GM23248 (cell line): ENCODE results near the gene RIPK3. TPM values are rescaled to one million over a fixed set of nuclear protein-coding genes. Genes with fewer than 3 reads are reported as not detected.

Source experiments
- DNase-seq: peaks from one replicate; pipeline ENCODE4 v3.0.0-alpha.2; 2015
- H2AFZ ChIP-seq: fragments of 200-600 bp; sonication (generic); 2 replicates; pipeline ENCODE4 v1.6.1; 2016; ENCODE audit warnings: antibody characterized with exemption
- H3F3A ChIP-seq: fragments of 200-600 bp; sonication (generic); 2 replicates; pipeline ENCODE4 v1.6.1; 2016; ENCODE audit warnings: mild to moderate bottlenecking, antibody characterized with exemption, mixed run types; ENCODE audit not compliant: insufficient read depth
- H3K27ac ChIP-seq: fragments of 200-600 bp; sonication (generic); 2 replicates; pipeline ENCODE4 v1.5.1; 2016; ENCODE audit warnings: mild to moderate bottlenecking
- H3K27me3 ChIP-seq: fragments of 200-600 bp; sonication (generic); replicated peaks from 2 replicates; pipeline ENCODE4 v1.6.1; 2016; ENCODE audit warnings: mild to moderate bottlenecking; ENCODE audit not compliant: insufficient read depth
- H3K36me3 ChIP-seq: fragments of 200-600 bp; sonication (generic); 2 replicates; pipeline ENCODE4 v1.6.1; 2016; ENCODE audit warnings: low read depth, mild to moderate bottlenecking
- H3K4me1 ChIP-seq: fragments of 200-600 bp; sonication (generic); 2 replicates; pipeline ENCODE4 v1.6.1; 2016; ENCODE audit warnings: mild to moderate bottlenecking; ENCODE audit not compliant: insufficient read depth
- H3K4me2 ChIP-seq: fragments of 200-600 bp; sonication (generic); one replicate; pipeline ENCODE4 v1.6.1; 2016; ENCODE audit warnings: mild to moderate bottlenecking; ENCODE audit not compliant: unreplicated experiment
- H3K4me3 ChIP-seq: fragments of 200-600 bp; sonication (generic); 2 replicates; pipeline ENCODE4 v1.5.1; 2016; ENCODE audit warnings: mild to moderate bottlenecking
- H3K79me2 ChIP-seq: fragments of 200-600 bp; sonication (generic); 2 replicates; pipeline ENCODE4 v1.6.1; 2016; ENCODE audit warnings: mild to moderate bottlenecking; ENCODE audit not compliant: insufficient read depth
- H3K9ac ChIP-seq: fragments of 200-600 bp; sonication (generic); 2 replicates; pipeline ENCODE4 v1.6.1; 2016; ENCODE audit warnings: mild to moderate bottlenecking
- H3K9me2 ChIP-seq: fragments of 200-600 bp; sonication (generic); 2 replicates; pipeline ENCODE4 v1.6.1; 2016; ENCODE audit warnings: mixed run types, mild to moderate bottlenecking, moderate library complexity; ENCODE audit not compliant: insufficient read depth
- H3K9me3 ChIP-seq: fragments of 200-600 bp; sonication (generic); one replicate; pipeline ENCODE4 v1.6.1; 2017; ENCODE audit warnings: low read depth
- H4K20me1 ChIP-seq: fragments of 200-600 bp; sonication (generic); 2 replicates; pipeline ENCODE4 v1.6.0; 2016; ENCODE audit not compliant: insufficient read depth
- EZH2 ChIP-seq: fragments of 200-600 bp; sonication (generic); IDR thresholded peaks from 2 replicates; pipeline ENCODE4 v1.6.1; 2018; ENCODE audit warnings: antibody characterized with exemption, mild to moderate bottlenecking; ENCODE audit not compliant: insufficient read depth, poor library complexity, severe bottlenecking
- EZH2phosphoT487 ChIP-seq: fragments of 200-600 bp; sonication (generic); IDR thresholded peaks from 2 replicates; pipeline ENCODE4 v1.6.1; 2018; ENCODE audit warnings: antibody characterized with exemption, moderate library complexity, mild to moderate bottlenecking, low read depth; ENCODE audit not compliant: insufficient read depth
- WGBS, 2 experiments: methylation state at CpG; one replicate each; pipeline ENCODE4 v1.1.6; 2015 to 2017; ENCODE audit warnings: low lambda C conversion rate in 2 of 2, low coverage in 1 of 2; ENCODE audit errors: missing lambda C conversion rate in 2 of 2; 5-methylcytosine and 5-hydroxymethylcytosine counted together
- in situ Hi-C: fragments of 300-500 bp; cut with MboI; formaldehyde crosslinking; loops from 2 replicates; pipeline ENCODE4 v1.15.0; 2020
- polyA plus RNA-seq: library from polyadenylated mRNA; unstranded; fragments of >200 nt; fragmentation: Nextera tagmentation; extraction: Ambion mirVana; gene quantifications from 2 replicates; pipeline ENCODE4 v1.2.1, GENCODE V29; 2016
- total RNA-seq: library from RNA; depleted of rRNA; stranded (reverse); fragments of >200 nt; shearing (Covaris generic); gene quantifications from 2 replicates; pipeline ENCODE4 v1.2.3, GENCODE V29; 2014

RIPK3 gene
- total and polyA plus RNA-seq, 2 experiments from 2014 or later, result 2.2 to 5.1 TPM

DNA sequence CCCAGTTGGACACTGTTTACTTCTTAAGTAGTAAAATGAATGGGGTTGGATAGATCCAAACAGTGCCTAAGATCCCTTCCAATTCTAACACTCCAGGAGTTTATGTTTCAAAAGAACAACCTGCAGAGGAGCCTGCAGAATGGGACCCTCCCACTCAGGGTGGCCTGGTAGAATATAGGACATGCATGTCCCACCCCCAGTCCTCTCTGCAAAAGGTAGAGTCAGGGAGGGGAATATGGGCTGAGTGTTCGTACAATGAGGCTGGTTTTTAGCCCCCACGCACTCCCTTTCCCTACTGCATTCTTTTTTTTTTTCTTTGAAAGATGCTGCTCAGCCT is 47.2 kb upstream of the RIPK3 start:
- Histone ChIP-seq H3K9me2 (no peaks in the 10 kb centered on the region), H3K79me2 (no peaks in the 10 kb centered on the region), H3K4me1 (no peaks in the 10 kb centered on the region), H3K27ac (no peak overlapping the region), H3K27me3 (no peaks in the 10 kb centered on the region), H3K4me3 (no peak overlapping the region), H4K20me1 (no peaks in the 10 kb centered on the region), H3K4me2 (no peak overlapping the region), H3K36me3 (no peaks in the 10 kb centered on the region), H2AFZ (no peak overlapping the region), H3K9me3 (no peaks in the 10 kb centered on the region), H3K9ac (no peak overlapping the region), H3F3A (no peaks in the 10 kb centered on the region)
- no peak for DNase-seq
- WGBS, 2 experiments, result 88 to 95% methylated on average over 2 of the region's 2 CpGs
- in situ Hi-C loops, result no loop called here
- TF ChIP-seq EZH2, result no peak
- TF ChIP-seq EZH2phosphoT487, result no peak

DNA sequence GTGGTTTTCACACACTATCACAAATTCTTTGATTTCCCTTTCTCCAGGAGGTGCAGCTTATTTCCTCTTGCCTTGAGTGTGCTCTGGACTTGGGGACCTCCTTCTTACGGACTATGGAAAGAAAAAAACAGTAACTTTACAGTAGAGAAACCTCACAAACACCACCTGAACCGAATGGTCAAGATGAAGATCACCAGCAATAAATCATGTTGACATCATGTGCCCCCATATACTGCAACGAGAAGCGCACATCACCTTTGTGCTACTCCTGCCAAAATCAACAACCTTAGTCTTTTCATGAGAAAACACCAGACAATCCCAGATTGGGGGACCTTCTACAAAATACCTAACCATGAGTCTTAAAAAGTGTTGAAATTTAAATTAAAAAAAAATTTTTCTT is 45.7 kb upstream of the RIPK3 start:
- no peak for DNase-seq
- in situ Hi-C loops, result no loop called here

DNA sequence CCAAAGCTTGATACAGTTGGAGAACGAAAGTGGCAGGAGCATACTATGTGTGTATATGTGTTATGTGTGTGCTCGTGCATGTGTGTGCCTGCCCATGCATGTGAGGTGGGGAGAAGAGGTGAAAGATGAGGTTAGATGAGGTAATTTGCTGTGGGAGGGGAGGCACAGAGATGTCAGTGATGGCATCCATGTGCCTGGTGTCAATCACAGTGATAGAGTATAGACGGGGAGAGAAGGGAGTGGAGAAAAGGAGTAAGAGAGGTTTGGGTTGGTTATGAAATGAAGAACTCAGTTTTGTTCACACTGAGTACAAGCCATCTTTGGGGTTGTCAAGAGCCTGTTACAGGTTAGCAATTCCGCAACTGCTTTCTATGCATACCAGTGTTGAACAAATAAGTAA is 44.4 kb upstream of the RIPK3 start:
- TF ChIP-seq EZH2 (no peak), EZH2phosphoT487 (no peak)
- Histone ChIP-seq H3K4me1 (no peaks in the 10 kb centered on the region), H3K9ac (no peak overlapping the region), H3K36me3 (no peaks in the 10 kb centered on the region), H3K4me3 (no peak overlapping the region), H3K27ac (no peak overlapping the region), H2AFZ (no peak overlapping the region), H3K4me2 (no peak overlapping the region), H3K9me3 (no peaks in the 10 kb centered on the region), H3F3A (no peaks in the 10 kb centered on the region), H4K20me1 (no peaks in the 10 kb centered on the region), H3K9me2 (no peaks in the 10 kb centered on the region), H3K27me3 (no peaks in the 10 kb centered on the region), H3K79me2 (no peaks in the 10 kb centered on the region)
- DNase-seq, result no peak
- 71 to 74% methylated on average over 4 of the region's 4 CpGs for WGBS, 2 experiments
- in situ Hi-C loops, result no loop called here

More for the DNA sequence above, 45.7 kb upstream of the RIPK3 start:
- no peak overlapping the region for H3K27ac ChIP-seq
- TF ChIP-seq EZH2phosphoT487, result no peak
- no peak for TF ChIP-seq EZH2
- H3K9me3 ChIP-seq, result no peaks in the 10 kb centered on the region
- H3K4me1 ChIP-seq, result no peaks in the 10 kb centered on the region
- no peaks in the 10 kb centered on the region for H3F3A ChIP-seq
- no peaks in the 10 kb centered on the region for H3K27me3 ChIP-seq
- H3K36me3 ChIP-seq, result no peaks in the 10 kb centered on the region
- no peak overlapping the region for H2AFZ ChIP-seq
- no peak overlapping the region for H3K4me3 ChIP-seq
- no peaks in the 10 kb centered on the region for H4K20me1 ChIP-seq
- no peaks in the 10 kb centered on the region for H3K79me2 ChIP-seq
- no peak overlapping the region for H3K9ac ChIP-seq
- H3K4me2 ChIP-seq, result no peak overlapping the region
- 65 to 69% methylated on average over 4 of the region's 4 CpGs for WGBS, 2 experiments
- H3K9me2 ChIP-seq, result no peaks in the 10 kb centered on the region

DNA sequence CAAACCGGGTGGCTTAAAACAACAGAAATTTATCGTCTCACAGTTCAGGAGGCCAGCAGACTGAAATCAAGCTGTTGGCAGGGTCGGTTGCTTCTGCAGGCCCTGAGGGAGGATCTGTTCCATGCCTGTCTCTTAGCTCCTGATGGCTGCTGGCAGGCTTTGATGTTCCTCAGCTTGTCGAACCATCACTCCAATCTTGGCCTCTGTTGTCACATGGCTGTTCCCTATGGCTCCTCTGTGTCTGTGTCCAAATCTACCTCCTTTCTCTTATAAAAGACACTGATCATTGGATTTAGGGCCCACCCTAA is 42.2 kb upstream of the RIPK3 start:
- no peaks in the 10 kb centered on the region for H3K9me2 ChIP-seq
- H3K9me3 ChIP-seq, result no peaks in the 10 kb centered on the region
- peaks cover 2% of the 10 kb centered on the region; the same call in 1 of the 2 replicates for H3K36me3 ChIP-seq
- TF ChIP-seq EZH2phosphoT487 (no peak), EZH2 (no peak)
- no peak overlapping the region for H2AFZ ChIP-seq
- H3K27ac ChIP-seq, result no peak overlapping the region
- 0 out of 2 replicates have a peak, but pooled peaks cover 3% of the 10 kb centered on the region for H3K4me1 ChIP-seq
- H3K4me2 ChIP-seq, result no peak overlapping the region
- peaks cover 17% of the 10 kb centered on the region for H3F3A ChIP-seq
- no peak overlapping the region for H3K9ac ChIP-seq
- no peak overlapping the region for H3K4me3 ChIP-seq
- no peaks in the 10 kb centered on the region for H3K27me3 ChIP-seq
- in situ Hi-C loops, result no loop called here
- no peaks in the 10 kb centered on the region for H4K20me1 ChIP-seq
- no peaks in the 10 kb centered on the region for H3K79me2 ChIP-seq
- WGBS, 2 experiments, result 17 to 18% methylated on average over 4 of the region's 4 CpGs
- no peak for DNase-seq
